HG03025 (cell line): ENCODE data around the gene DDX4.

Experiments
- ATAC-seq: cut with Tn5 transposase; IDR thresholded peaks from one replicate; pipeline ENCODE4 v1.9.1; 2021; ENCODE audit warnings: mild to moderate bottlenecking, moderate library complexity; ENCODE audit not compliant: unreplicated experiment, low FRiP score

Gene DDX4

GRCh38 chr5:55817030-55817429 lies 79.2 kb downstream of the DDX4 start:
- ATAC-seq, result no peak

DNA sequence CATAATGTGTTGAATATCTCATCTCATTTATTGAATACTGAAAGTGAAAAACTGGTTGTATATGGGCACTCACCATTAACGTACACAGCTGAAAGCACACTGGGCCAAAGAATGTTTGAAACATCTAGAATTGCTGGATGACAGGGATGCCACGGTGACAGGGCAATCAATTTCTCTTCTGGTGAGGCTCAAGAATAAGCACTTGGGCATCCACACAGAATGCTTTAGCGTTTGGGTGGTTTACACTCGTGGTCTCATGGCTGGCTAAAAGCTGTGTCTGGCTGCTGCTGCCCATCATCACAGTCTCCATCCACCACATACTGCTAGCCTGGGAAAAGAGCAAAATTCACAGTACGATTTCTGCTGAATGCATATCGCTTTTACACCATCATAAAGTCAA lies 82.6 kb downstream of the DDX4 start:
- no peak for ATAC-seq

DNA sequence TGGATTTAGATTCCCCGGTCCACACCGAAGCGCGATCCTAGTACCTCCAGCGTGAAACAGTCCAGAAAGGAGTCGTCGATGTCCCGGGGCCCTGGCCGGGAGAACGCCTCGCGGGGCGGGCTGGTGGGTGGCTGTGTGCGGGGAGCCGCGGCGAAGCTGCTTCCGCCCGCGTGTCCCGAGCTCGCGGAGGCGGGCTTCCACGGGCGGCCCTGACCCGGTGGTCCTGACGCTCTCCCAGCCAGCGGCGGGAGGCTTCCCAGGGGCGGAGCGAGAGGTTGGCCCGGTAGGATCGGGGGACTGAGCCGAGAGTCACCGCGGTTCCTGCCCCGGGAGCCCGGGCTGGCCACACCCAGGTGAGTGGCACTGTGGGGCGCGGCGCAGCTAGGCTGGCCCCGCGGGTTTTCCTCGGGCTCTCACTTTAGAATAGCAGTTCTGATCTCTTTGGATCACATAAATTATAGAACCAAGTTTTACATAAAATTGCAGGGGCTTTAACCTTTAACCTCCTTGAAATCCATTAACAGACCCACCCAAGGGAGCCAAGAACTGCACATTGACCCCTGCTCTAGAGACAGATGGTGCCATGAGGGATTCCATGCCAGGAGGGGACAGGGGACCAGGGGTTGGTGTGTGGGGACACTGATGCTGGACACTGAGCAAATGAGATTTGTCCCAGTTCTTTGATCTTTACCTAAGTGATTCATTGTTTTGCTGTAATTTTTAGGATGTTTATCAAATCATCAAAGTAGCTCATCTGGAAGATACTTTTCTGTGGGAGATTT lies 84.1 kb downstream of the DDX4 start:
- no peak for ATAC-seq

- no peak for ATAC-seq
Observed at GRCh38 chr5:55823151-55823796, 85.4 kb downstream of the DDX4 start.

DNA sequence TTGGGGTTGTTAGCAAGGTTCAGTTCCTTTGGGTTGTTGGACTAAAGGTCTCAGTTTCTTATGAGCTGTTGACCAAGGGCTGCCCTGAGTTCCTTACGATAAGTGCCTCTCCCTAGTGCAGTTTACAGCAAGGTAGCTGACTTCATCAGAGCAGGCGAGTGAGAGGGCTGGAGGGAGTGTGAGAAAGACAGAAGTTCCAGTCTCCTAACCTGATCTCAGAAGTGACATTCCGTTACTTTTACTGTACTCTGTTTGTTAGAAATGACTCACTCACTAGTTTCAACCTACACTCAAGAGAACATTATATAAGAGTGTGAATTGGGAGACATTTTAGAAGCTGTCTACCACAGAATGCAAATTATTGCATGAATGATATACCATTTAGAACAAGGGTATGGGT lies 92.1 kb downstream of the DDX4 start:
- ATAC-seq, result no peak

- ATAC-seq, result no peak
Observed at GRCh38 chr5:55832446-55832845, 94.6 kb downstream of the DDX4 start.

- no peak for ATAC-seq
Observed at GRCh38 chr5:55836191-55836590, 98.3 kb downstream of the DDX4 start.

DNA sequence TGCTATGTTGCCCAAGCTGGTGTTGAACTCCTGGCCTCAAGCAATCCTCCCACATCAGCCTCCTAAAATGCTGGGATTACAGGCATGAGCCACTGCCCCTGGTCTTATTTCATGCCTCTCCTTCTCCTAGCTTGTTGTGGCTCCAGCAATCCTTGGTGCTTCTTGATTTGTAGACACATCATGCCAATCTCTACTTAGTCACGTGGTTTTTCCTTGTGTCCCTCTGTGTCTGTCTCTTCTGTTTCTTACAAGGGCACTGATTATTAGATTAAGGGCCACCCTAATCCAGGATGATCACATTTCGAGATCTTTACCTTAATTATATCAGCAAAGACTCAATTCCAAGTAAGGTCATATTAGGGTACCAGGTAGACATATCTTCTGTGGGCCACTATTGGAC lies 104.1 kb downstream of the DDX4 start:
- no peak for ATAC-seq

DNA sequence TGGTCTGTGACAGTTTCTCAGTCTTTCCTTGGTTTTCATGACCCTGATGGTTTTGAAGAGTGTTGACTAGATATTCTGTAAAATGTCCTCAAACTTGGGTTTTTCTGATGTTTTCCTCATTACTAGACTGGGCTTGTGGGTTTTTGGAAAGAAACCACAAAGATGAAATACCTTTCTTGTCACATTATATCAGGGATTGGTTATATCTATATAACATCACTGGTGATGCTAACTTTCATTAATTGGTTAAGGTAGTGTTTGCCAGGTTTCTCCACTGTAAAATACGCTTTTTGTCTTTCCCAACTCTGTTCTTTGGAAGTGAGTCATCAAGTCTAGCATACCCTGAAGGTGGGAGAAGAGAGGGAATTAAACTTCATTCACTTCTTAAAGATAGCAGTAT lies 110.0 kb downstream of the DDX4 start:
- ATAC-seq, result no peak

GRCh38 chr5:55848783-55849182 lies 110.9 kb downstream of the DDX4 start:
- no peak for ATAC-seq

DNA sequence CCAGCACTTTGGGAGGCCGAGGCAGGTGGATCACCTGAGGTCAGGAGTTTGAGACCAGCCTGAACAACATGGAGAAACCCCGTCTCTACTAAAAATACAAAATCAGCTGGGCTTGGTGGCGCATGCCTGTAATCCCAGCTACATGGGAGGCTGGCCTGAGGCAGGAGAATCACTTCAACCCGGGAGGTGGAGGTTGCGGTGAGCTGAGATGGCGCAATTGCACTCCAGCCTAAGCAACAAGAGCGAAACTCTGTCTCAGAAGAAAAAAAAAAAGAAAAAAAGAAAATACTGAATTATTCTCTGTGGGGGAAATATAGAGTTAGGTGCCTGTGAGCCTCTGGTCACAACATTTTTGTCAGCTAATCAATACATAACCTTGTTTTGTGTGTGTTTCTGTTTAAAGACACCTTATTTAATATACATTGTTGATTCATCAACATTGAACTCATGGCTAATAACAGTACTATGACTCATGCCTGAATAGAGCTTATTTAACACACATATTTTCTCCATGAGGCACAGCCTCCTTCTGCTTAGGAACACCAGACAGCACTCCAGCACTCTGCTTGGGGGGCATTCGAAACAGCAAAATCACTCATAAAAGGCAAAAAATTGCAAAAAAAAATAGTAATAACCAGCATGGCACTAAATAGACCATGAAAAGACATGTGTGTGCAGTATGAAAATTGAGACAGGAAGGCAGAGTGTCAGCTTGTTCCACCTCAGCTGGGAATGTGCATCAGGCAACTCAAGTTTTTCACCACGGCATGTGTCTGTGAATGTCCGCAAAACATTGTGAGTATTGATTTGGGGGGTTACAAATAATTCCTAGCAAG lies 113.2 kb downstream of the DDX4 start, which contains the start of gene IL31RA:
TSS of gene IL31RA (plus strand) at position 519 of the 836 bp plus-strand sequence. CDS start at position 733, 214 bp downstream.
- no peak for ATAC-seq

- no peak for ATAC-seq
Observed at GRCh38 chr5:55851675-55851979, 113.8 kb downstream of the DDX4 start.

DNA sequence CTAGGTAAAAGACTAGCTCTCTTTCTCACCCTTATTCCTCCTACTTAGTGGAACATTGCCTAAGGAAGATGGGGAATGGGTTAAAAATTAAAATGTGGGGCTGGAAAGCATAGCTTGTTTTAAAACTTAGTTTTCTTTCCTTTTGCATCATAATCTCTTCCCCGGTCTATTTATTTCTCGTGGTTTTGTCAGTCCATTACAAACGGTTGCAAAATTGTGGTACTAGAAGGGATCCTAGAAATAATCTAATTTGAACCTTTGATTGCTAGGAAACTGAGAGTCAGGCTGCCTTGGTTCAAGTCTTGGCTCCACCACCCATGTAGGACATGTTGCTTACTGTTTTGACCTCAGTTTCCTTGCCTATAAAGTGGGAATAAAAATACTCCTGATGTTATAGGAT lies 114.6 kb downstream of the DDX4 start:
- ATAC-seq, result no peak

DNA sequence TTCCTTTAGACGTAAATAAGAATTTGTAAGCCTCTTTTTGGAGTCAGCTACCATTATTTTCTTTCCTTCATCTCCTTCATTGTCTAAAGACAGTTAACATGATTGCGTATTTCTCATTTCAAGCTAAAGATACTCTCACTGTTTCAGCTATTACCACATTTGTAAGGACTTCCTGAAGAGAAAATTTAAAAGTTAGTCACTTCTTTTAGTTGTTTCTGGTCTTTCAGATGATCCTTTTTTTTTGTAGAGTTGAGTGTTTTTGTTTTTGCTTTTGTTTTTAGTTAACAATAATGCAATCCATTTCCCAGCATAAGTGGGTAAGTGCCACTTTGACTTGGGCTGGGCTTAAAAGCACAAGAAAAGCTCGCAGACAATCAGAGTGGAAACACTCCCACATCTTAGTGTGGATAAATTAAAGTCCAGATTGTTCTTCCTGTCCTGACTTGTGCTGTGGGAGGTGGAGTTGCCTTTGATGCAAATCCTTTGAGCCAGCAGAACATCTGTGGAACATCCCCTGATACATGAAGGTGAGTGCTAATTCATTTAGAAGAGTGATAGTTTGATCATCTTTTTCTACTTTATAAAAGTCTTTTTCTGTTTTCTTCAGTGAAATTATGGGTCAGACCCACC lies 115.3 kb downstream of the DDX4 start:
- ATAC-seq, result no peak

- no peak for ATAC-seq
Observed at GRCh38 chr5:55853818-55854217, 116.0 kb downstream of the DDX4 start.

- no peak for ATAC-seq
Observed at GRCh38 chr5:55855509-55855908, 117.6 kb downstream of the DDX4 start.

DNA sequence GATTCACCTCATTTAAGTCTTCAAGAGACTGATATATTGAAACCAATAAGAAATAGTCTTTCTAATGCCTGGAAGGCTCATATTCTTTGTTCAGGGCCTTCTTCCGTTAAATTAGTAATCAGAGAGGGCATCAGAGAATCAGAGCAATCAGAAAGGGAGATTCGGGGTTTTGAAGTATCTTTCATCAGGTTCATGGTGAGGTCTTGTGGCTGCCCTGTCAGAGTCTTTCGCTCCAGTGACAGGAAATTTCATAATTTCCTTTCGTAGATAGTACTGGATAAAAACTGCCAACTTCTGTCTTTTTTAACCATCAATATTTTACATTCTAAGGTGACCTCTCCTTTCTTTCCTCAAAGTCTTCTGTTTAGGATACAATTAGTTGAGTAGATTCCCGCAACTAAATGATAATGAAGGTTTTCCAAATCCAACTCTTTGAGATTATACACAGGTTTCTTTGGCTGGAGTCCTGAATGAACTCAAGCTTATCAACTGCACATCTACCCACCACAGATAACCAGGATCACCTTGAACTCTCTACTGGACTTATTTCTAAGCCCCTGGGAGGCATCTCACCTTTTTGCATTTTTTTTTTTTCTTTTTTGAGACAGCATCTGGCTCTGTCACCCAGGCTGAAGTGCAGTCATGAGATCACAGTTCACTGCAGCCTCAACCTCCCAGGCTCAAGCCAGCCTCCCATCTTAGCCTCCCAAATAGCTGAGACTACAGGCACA lies 118.8 kb downstream of the DDX4 start:
- ATAC-seq, result no peak

DNA sequence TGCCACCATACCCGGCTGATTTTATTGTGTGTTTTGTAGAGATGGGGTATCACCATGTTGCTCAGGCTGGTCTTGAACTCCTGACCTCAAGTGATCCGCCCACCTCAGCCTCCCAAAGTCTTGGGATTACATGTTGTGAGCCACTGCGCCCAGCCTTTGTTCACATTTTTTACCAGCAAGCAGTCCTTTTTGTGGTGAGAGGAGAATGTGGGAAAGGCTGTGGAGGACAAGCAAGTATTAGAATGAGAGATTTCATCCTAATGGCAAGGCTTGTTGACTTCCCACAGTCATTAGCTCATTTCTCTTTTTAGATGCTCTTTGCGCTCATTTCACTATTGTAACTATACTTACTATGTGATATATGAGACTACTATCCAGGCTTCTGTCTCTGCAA lies 119.4 kb downstream of the DDX4 start:
- no peak for ATAC-seq

DNA sequence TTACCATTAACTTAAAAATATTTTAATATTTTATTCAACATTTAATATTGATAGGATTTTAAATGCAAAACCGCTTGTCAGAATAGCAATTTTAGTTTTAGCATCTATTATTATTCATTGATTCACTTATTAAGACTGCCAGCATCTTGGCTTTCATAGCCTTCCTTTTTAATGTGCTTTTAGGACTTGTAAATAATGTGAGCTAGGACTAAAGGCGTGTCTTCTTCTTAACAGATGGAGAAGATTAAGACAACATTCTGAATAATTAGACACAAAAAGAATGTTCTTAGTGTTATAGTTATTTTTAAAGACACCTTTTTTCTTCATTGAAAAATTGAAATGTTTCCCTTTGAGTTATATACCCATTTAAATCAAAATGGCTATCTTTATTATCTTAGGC lies 120.2 kb downstream of the DDX4 start:
- no peak for ATAC-seq

DNA sequence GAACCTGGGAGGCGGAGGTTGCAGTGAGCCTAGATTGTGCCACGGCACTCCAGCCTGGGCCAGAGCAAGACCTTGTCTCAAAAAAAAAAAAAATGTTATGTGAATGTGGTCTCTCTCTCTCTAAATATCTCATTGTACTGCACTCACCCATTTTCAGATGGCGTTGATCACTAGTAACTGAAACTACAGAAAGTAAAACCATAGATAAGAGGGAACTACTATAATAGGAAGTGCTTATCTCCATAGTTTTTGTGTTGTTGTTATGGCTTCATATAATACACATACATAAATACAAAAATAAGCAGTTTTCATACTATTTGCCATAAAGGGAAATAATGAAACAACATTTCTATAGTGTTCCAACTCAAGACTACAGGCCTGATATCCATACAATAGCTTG lies 122.4 kb downstream of the DDX4 start:
- ATAC-seq, result no peak
